Diencephalon (tissue), 1 donor: ENCODE measurements around the gene GPN2. TPM values are rescaled to one million over a fixed set of nuclear protein-coding genes. Genes with fewer than 3 reads are reported as not detected.

Experiments used
- total RNA-seq: library from RNA; depleted of rRNA; stranded (reverse); fragments of >200 nt; gene quantifications from one replicate; pipeline ENCODE4 v1.2.3, GENCODE V29; 2014

The GPN2 gene
- 14.8 TPM for total RNA-seq

DNA sequence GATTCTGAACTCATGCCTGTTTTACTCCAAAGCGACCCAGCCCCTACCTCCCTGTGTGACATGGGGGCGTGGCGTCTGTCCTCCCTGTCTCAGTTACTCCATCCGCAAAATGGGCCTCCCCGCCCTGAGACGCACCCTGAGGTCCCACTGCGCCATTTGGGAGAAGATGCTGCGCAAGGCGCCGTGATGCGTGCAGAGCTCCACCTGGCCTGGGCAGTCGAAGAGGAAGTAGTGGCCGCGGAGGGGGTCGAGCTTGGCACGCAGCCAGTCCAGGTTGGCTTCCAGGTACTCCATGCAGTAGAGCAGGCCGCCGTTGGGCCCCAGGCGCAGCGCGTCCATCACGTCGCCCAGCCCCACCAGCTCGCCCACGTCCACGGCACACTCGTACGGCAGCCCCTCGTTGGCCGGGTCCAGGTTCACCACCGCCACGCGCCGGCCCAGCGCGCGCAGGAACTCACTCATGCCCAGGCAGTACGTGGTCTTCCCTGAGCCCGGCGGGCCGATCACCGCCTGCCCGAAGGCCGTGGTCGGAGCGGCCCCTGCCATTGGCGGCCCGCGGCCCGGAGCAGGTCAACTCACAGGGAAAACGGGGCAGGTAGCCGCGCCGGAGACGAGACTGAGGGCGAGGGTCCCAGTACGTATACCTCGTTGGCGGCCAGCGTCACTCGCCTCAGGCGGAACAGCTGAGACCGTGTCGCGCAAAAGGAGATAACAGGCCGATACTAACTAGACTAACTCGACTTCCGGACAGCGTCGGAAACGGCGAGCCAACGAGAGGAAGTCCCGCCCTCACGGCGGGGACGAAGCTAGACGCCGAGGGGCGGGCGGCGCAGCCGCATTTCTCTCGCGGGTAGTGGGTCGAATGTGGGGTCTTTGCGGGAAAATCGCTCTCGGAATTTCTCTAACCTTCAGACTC, at the start of gene GPN2:
GPN2 (minus strand) TSS at position 733 of the 916 bp plus-strand sequence; CDS start at position 546, 187 bp downstream.

GRCh38 chr1:26921540-26922430, 31.7 kb upstream of the GPN2 start, which contains the start of gene NUDC:
Gene NUDC (plus strand): TSS chr1:26921743. CDS start chr1:26921849, 106 bp downstream.

DNA sequence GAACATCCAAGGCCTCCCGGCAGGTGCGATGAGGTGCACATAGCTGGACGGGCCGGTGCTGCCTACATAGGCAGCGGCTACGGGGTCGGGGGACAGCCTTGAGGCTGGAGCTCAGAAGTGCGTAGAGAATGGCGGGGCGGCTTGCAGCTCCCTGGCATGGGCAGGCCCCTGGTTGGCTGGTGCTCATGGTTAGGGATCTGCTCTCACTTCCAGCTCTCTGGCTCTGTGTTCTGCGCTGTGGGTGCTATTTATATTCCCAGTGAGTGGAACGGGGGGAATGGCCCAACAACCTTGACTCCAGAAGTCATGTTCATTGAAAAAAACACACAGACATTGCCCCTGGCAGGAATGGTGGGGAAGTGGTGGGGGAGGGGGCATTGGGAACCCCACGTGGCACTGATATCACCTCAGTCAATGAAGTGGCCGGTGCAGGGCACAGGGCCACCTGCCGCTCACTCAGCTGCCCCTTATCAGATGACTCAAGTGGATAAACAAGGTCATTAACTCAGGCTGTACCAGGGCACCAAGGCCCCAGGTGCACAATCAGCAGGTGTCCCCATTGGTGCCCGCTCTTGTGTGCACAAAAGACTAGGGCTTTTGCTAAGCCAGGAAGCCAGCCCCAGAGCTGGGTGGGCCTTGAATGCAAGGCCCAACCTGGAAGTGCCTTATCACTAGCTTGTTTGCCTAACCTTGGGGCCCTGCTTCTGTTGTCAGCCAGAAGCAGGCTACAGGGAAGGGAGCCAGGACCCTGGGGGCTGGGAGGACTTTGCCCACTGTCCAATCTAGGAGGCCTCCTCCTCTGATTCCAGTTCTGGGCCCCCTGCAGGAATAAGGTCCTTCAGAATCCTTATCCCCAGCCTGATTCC, 23.9 kb upstream of the GPN2 start, which contains the start of gene NR0B2:
NR0B2 (minus strand) TSS at position 222 of the 866 bp plus-strand sequence; CDS start at position 187, 35 bp downstream.

DNA sequence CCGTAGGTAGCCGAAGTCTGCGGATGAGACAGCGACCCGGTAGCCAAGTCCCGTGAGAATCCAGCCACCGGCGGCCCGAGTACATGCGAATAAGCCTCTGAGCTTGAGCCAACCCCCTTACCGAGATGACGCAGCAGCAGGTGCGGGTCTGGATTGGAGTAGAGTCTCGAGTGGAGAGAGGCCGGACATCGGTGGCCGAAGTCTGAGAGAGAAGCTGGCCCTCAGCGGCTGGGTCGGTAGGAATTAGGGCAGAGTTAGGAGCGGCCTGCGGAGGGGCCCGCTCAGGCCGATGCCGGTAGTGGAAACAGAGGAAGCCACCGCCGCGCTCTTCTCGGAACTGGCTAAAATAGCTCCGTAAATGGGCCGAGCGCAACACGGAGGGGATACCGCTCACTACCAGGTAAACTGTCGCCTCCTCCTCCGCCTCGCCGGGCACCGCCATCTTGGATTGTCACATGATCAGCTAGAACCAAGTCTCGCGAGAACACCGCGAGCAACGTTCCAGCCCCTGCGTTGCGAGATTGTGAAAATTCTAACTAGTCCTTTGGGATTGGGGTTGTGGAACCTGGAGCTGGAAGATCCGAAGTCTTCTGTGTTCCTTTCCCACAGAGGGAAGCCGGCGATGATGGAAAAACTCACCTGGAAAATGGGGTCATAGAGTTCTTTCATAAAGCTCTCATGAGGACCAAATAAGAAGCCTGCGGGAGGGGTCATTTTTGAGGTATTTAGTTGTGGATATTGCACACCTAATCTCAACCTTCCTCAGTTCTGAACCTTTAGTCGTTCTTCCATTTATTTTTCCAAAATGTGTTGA, 10.1 kb upstream of the GPN2 start, which contains the start of gene GPATCH3:
GPATCH3 (minus strand) TSS at position 467 of the 814 bp plus-strand sequence; CDS start at position 442, 25 bp downstream.

DNA sequence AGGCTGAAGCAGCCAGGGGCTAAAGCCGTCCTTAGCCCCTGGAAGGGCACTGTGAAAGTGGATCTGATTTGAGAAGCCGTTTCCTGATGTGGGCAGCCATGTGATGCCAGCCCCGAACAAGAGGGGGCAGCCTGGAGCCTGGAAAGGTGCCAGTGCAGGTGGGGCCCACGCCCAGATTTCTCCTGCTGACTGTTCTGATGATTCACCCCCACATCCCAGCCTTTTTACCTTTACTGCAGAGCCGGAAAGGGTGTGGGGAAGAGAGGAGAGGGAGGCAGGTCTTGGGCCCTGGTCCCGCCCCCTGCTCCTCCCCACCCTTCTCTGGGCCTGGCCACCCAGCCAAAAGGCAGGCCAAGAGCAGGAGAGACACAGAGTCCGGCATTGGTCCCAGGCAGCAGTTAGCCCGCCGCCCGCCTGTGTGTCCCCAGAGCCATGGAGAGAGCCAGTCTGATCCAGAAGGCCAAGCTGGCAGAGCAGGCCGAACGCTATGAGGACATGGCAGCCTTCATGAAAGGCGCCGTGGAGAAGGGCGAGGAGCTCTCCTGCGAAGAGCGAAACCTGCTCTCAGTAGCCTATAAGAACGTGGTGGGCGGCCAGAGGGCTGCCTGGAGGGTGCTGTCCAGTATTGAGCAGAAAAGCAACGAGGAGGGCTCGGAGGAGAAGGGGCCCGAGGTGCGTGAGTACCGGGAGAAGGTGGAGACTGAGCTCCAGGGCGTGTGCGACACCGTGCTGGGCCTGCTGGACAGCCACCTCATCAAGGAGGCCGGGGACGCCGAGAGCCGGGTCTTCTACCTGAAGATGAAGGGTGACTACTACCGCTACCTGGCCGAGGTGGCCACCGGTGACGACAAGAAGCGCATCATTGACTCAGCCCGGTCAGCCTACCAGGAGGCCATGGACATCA, 27.1 kb downstream of the GPN2 start, which contains the start of gene SFN:
SFN (plus strand) TSS at position 369 of the 904 bp plus-strand sequence; CDS start at position 433, 64 bp downstream.

GRCh38 chr1:26826261-26827105, 63.6 kb downstream of the GPN2 start, which contains the start of gene ZDHHC18:
Gene ZDHHC18 (plus strand): TSS chr1:26826688. CDS start chr1:26826805, 117 bp downstream.

Other genes starting within 250 kb of the GPN2 start
- gene ARID1A, start 194.3 kb downstream of the GPN2 start, total RNA-seq, result 35.1 TPM
- 9.7 TPM for gene PIGV, start 102.3 kb downstream of the GPN2 start, total RNA-seq
- 11.1 TPM for gene ZDHHC18, start 63.6 kb downstream of the GPN2 start, total RNA-seq
- not detected for gene SFN, start 27.1 kb downstream of the GPN2 start, total RNA-seq
- gene GPATCH3, start 10.2 kb upstream of the GPN2 start, total RNA-seq, result 9.5 TPM
- not detected for gene NR0B2, start 23.7 kb upstream of the GPN2 start, total RNA-seq
- 26.5 TPM for gene NUDC, start 31.5 kb upstream of the GPN2 start, total RNA-seq
- 0.23 TPM for gene KDF1, start 70.2 kb upstream of the GPN2 start, total RNA-seq
- 23.3 TPM for gene TRNP1, start 103.4 kb upstream of the GPN2 start, total RNA-seq
- 0.23 TPM for gene TENT5B, start 122.6 kb upstream of the GPN2 start, total RNA-seq